AG04450 (cell line): ENCODE measurements around the gene UBQLN3. TPM values are rescaled to one million over a fixed set of nuclear protein-coding genes. Genes with fewer than 3 reads are reported as not detected.
A peak's percentile ranks its signal among the peaks of the same experiment; 100 is the strongest.

Experiments used
- CTCF ChIA-PET: fragments of 300-600, 350-600 bp; formaldehyde crosslinking; extraction: SDS; loops from one replicate; lab custom pipeline; 2022; ENCODE audit warnings: antibody characterized with exemption, inconsistent platforms; lab: Charles Lee
- POLR2A ChIA-PET: fragments of 350-600 bp; formaldehyde crosslinking; extraction: SDS; loops from one replicate; lab custom pipeline; 2021; ENCODE audit warnings: antibody characterized with exemption, inconsistent platforms; lab: Yijun Ruan, JAX
- DNase-seq: peaks from one replicate; pipeline ENCODE4 v3.0.0-alpha.2; 2011; ENCODE audit warnings: low read depth, low spot score
- H3K27ac ChIP-seq: one replicate; pipeline ENCODE4 v1.5.1; 2012; ENCODE audit warnings: low read depth, low read length, control low read depth
- H3K27me3 ChIP-seq: one replicate; pipeline ENCODE4 v1.6.0; 2012; ENCODE audit warnings: low read length; ENCODE audit not compliant: control insufficient read depth, insufficient read depth
- H3K4me3 ChIP-seq: 2 replicates; pipeline ENCODE4 v1.5.1; 2011; ENCODE audit warnings: mild to moderate bottlenecking, low read depth, low read length, control low read depth
- H3K9me3 ChIP-seq: 2 replicates; pipeline ENCODE4 v1.5.1; 2012; ENCODE audit warnings: low read length; ENCODE audit not compliant: control insufficient read depth, insufficient read depth
- CTCF ChIP-seq: IDR thresholded peaks from 2 replicates; pipeline ENCODE4 v1.5.1; 2011; ENCODE audit warnings: low read depth, low read length, control low read depth, inconsistent platforms
- polyA plus RNA-seq: library from polyadenylated mRNA; depleted of rRNA; stranded (reverse); fragments of >200 nt; gene quantifications from 2 replicates; pipeline ENCODE4 v1.2.3, GENCODE V29; 2011

Gene UBQLN3
- polyA plus RNA-seq, 1 experiment, result not detected

DNA sequence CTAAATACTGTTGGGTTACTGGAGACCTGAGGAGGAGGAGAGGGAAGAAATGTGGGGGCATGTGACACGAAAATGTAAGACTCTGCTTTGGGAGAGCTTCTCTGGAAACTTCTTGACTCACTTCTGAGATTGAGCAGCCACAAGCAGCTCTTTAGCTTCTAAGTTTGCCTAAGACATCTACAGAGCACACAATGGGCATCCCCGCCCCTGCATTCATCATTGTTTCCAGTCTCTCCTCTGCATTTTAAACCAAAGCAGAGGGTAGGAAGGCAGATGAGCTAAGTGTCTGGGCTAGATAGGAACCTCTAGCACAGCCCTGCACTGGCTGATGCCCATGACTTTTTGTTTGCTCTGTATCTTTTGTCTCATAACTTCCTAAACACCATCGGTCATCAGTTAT lies 23.3 kb downstream of the UBQLN3 start:
- no peak for TF ChIP-seq CTCF
- H3K27me3 ChIP-seq, result no peaks in the 10 kb centered on the region
- H3K4me3 ChIP-seq, result no peak overlapping the region
- DNase-seq, result no peak
- ChIA-PET CTCF (no interaction called here), POLR2A (no interaction called here)
- H3K27ac ChIP-seq, result no peak overlapping the region
- H3K9me3 ChIP-seq, result no peaks in the 10 kb centered on the region

- TF ChIP-seq CTCF, result no peak
- DNase-seq, result no peak
- Histone ChIP-seq H3K4me3 (no peak overlapping the region), H3K27ac (no peak overlapping the region), H3K9me3 (no peaks in the 10 kb centered on the region), H3K27me3 (no peaks in the 10 kb centered on the region)
- CTCF ChIA-PET, result no interaction called here
- POLR2A ChIA-PET, result no interaction called here
Observed at GRCh38 chr11:5486003-5486402, 23.8 kb downstream of the UBQLN3 start.

- peak; percentile 7 for DNase-seq
- H3K9me3 ChIP-seq, result no peaks in the 10 kb centered on the region
- POLR2A ChIA-PET, result no interaction called here
- CTCF ChIA-PET, result interaction anchor here (0.6 to 2.8 kb wide), 37 partner anchors 9 to 839 kb away, joined by 3 to 35 read pairs (median 4); partner anchors contain the start of genes OR52N2 and TRIM22
- H3K27me3 ChIP-seq, result no peaks in the 10 kb centered on the region
- TF ChIP-seq CTCF, result peak; percentile 90
- H3K27ac ChIP-seq, result no peak overlapping the region
- no peak overlapping the region for H3K4me3 ChIP-seq
Observed at GRCh38 chr11:5476186-5476819, 33.5 kb downstream of the UBQLN3 start.

DNA sequence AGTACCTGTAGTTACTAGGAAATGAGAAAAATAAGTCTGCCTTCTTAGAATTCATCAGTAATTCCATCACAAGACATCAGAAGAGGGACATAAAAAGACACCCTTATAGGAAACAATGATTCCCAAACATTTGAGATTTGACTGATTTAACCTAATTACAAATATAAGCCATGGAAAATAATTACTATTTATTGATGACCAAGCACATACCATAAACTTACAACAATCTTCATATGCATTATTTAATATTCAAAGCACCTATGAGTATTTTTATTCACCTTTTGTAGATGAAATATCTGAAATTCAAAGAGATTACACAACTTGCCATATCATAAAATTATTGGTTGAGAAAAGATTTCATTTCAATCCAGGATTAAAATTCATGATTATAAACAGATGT lies 35.8 kb downstream of the UBQLN3 start:
- H3K4me3 ChIP-seq, result no peak overlapping the region
- ChIA-PET CTCF (no interaction called here), POLR2A (no interaction called here)
- no peak for TF ChIP-seq CTCF
- H3K9me3 ChIP-seq, result no peaks in the 10 kb centered on the region
- no peak for DNase-seq
- H3K27me3 ChIP-seq, result no peaks in the 10 kb centered on the region
- no peak overlapping the region for H3K27ac ChIP-seq

GRCh38 chr11:5467527-5467926 lies 42.2 kb downstream of the UBQLN3 start:
- no peak for TF ChIP-seq CTCF
- POLR2A ChIA-PET, result no interaction called here
- Histone ChIP-seq H3K27me3 (no peaks in the 10 kb centered on the region), H3K9me3 (no peaks in the 10 kb centered on the region), H3K27ac (no peak overlapping the region), H3K4me3 (no peak overlapping the region)
- CTCF ChIA-PET, result interaction anchor here (1.0 to 1.9 kb wide), 2 partner anchors 9 to 423 kb away, joined by 3 to 11 read pairs; no protein-coding TSS in a partner anchor
- DNase-seq, result no peak
